NCI-H524 treated with DMSO at 0.1 percent for 48 hours (cell line): ENCODE data around the gene KRT79.
"Not testable (repeated sequence)": the region's sequence is repeated elsewhere in the genome, so short reads cannot be mapped to it uniquely, and the experiment has no call there.

Source experiments
- DNase-seq: peaks from one replicate; lab custom pipeline; 2025; lab: John Stamatoyannopoulos, UW

KRT79 gene

DNA sequence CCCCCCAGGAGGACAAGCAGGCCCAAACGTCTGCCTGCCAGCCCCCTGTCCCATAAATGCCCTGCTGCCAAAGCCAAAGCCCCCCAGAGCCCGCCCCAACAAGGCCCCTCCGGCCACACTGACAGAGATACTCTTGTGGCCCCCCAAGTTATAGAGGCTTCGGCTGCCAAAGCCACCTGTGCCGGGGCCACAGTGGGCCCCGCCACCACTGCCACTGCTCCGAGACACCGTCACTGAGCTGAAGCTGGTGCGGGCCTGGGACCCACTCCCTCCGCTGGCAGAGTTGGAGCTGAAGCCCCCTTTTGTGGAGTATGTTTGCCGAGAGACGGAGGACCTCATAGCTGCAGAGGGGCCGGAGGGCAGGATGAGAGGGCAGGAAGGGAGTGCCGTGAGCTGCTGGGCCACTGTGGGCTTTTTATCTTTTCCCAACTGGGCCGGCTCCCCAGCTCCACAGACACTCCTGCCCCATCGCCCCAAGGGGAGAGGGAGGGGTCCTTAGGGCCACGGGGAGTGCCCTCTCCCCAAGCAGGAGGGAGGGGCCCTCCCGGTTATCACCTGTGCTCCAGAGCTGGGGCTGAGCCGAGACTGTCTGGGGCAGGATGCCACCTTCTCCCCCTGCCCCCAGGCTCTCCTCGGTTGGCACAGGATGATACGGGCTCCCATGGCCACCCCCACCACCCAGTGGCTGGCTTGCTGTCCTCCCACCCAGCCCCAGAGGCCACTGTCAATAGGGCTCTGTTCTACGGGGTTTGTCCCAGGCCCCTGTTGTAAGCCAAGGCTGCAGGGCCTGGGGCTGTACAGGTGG, at the start of gene KRT79:
Gene KRT79 (minus strand): TSS at position 390 of the 805 bp plus-strand sequence. CDS start 51 bp downstream, at position 339.
- DNase-seq, result no peak

DNA sequence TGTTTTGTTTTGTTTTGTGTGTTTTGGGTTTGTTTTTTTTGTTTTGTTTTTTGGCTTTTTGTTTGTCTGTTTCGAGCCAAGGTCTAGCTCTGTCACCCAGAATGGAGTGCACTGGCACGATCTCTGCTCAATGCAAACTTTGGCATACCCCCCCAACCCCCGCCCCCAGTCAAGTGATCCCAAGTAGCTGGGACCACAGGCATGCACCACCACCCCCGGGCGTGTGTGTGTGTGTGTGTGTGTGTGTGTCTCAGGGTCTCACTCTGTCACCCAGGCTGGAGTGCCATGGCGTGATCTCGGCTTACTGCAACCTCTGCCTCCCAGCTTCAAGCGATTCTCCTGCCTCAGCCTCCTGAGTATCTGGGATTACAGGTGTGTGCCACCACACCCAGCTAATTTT, 46.4 kb upstream of the KRT79 start:
- not testable (repeated sequence) for DNase-seq

DNA sequence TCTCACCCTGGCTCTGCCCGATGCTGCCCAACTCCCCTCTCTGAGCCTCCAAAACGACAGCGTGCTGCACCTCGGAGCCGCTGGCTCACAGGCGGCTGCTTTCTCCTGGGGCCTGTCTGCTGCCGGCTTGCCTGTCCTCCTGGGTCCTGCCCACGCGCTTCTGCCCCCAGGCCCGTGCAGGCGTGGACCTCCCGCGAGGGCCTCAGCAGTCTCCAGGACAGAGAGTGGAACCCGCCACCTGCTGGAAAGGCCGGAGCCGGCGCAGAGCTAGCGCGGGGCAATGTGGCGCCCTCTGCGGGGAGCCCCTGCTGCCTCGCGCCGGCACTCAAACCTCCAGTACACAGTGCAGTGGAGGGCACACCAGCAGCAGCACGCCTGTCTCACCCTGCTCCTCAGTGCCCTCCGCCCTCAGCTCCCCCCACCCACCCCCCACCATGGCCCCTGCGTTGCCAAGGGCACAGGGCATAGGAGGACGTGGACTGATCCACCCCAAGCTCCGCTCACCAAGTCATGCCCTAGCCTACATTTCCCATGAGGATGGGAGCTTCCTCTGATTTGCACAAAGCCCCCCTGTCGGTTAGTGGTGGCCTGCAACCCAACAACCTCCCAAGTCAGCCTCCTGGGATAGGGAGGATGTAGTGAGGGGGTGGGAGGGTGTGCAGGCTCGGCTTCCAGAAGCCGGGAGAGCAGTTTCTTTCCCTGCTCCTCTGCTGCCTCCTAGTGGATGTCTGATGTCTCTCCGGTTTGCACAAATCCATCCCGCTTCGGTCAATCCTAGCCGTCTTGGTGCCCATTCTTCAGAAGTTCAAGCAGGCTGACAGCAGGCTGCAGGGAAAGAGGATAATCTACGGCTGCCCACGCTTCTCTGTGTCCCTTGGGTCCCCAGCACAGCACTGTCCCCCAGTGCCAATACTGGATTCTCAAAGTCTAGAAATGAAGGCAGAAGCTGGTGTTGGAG, 45.6 kb upstream of the KRT79 start:
- DNase-seq, result peak; percentile 46

DNA sequence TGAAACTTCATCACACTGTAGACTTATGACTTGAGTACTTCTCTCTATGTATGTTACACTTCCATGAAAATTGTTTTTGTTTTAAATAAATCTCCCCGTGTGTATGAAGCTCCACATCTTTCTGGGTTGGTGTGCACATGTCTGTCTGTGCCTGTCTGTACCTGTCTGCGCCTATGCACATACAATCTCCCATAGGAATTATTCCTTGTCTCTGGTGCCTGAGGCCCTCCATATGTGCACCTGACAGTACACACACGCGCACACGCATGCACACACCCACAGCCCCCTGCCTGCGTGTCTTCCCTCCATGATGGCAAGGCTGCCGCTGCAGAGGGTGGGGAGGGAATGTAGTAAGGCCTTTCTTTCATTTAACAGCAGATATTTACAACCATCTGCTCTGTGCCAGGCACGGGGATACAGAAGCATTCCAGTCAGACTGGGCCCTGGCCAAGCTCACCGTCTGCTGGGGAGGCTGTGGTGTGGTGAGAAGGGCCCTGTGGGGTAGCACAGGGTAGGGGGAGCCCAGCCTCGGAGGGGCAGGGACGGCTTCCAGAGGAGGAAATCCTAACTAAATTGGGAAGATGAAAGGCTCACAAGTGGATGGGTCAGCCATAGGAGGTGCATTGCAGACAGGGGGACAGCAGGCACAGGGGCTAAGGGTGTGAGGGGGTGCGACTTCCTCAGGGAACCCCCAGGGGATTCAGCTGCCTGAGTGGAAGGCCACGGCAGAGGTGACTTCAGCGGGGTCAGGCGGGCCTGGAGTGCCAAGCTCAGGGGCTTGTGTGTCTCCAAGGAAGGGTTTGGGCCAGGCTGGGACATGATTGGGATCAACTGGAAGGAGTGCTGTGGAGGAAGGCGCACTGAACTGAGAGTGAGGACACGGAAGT, 44.6 kb upstream of the KRT79 start:
- DNase-seq, result no peak

DNA sequence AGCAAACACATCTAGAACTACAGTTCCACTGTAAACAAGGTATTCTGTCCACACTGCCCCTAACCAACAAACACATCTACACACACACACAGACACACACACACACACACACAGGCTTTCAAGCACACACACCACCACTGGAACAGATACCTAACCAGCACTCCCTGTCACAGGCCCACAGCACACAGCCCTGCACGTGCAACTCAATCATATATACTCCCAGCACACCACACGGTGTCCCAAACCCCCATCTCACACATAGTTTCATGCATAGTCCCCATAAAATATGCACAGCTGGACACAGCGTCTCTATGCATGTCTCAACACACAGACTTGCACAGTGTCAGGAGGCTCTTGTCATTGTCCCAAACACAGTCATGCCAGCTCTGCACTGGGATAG, 43.1 kb upstream of the KRT79 start:
- DNase-seq, result no peak

DNA sequence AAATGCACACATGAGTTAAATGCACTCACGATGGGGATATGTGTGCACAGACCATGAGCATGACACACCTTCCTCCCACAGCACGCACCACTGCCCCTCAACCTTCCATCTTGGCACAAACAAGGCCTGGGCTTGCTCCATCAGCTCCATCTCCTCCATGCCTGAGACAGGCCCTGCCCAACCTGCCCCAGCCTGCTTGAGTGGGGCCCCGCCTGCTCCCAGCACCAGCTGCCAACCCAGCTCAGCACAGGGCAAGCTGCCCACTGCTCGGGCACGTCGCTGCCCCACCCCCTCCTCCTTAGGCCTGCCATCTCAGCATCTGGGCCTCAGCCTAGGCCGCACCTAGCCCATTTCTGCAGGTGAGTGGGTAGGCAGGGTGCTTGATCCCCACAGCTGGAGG, 42.3 kb upstream of the KRT79 start:
- DNase-seq, result peak; percentile 32

- DNase-seq, result no peak
These were observed 40.7 kb upstream of the KRT79 start for GRCh38 chr12:52874573-52875435.

GRCh38 chr12:52873832-52874572, 39.9 kb upstream of the KRT79 start:
- DNase-seq, result no peak

GRCh38 chr12:52873513-52873831, 39.4 kb upstream of the KRT79 start:
- DNase-seq, result no peak

DNA sequence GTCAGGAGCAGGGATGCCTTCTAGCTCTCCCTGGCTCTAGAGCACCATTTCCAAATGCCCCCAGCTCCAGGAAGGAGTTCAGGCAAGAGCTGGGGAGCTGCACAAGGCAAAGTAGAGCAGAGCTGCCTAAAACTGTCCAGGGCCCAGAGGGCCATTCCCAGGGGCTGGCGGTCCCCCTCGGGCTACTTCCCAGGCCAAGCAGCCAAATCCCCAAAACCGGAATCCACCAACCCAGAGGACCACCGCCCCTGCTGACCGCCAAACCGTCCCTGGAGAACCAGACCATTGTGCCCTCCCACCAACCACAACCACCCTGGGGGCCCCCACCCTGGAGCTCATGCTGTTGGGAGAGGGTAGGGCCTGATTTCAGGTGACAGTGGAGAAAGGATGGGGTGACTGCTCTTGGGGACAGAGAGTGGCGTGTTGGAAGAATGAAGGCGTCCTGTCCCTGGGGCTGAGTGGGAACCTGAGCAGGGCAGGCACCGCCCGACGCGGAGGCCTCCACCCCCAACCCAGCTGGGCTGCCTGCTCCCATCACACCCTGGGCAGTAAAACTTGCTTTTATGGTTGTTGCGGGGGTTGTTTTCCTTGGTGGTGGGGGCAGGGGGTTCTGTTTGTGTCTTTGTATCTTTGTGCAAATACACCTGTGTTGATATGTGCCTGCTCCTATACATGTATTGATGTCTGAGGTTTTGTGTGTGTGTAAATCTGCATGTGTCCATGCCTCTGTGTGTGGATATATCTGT, 38.7 kb upstream of the KRT79 start:
- no peak for DNase-seq

DNA sequence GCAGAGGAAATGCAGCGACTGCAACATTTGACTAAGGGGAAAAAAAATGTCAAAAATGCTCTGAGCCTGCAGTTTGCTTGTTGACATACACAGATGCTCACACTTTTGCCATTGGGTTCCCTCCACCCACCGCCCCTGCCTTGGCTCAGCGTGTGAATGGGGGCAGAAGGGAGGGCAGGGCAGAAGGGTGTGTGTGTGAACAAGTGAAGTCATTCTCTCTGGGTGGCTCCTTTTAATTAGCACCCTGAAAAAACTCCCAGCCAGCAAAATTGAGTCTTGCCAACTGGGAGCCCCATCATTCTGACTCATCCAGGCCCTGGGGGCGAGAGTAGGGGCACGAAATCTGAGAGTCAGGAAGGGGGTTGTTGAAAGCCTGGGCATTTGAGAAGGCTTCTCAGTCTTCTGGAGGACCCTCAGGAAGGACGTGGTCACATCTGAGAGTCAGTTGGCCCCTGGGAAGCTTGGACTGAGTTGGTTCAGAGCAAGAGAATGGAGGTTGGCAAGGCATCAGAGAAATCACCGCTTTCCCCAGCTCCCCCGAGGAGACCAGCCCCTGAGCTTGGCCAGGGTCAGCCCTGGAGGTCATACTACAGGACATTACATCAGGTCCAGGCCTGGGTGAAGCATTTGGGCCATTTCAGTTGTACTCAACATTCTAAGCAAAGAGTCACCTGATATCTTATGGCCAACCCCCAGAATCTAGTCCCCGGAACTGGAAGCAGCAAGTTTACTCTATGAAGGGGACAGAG, 37.4 kb upstream of the KRT79 start:
- no peak for DNase-seq

DNA sequence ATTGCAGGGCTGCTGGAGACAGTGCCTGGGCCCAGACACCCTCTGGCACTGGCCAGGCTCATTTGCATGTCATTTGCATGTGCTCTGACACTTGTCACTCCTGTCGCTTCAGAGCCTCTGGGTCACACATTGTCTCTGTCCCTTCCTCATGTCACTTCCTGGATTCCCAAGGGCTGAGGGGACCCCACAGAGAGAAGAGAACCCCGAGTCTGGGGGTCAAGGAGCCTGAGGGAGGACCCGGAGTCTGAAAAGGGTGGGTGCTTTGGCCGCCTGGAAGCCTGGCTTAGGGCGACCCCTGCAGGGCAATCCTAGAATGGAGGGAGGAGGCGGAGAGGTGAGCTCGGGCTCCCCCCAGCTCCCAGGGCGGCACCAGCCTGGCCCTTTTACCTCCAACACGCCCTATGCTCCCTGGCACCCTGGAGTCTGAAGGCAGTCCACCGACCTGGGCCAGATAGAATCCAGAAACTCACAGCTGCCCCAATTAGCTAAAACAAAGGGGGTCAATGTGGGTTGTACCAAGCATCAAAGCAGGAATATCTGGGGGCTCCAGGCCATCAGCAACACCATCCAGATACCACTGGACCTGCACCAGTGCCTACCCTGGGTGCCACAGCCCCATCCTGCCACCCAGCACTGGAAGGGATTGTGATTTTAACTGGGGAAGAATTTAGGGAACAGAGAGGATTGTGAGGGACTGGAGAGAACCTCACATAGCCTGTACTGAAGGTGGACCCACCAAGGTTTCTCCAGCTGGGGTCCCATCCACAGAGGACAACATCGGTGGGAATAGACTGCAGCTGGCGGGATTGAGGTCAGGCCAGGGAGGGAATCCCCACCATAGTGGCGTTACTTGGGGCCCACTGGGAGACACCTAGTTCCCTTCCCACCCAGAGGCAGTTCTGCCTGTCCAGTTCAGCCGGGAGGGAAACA, 36.5 kb upstream of the KRT79 start:
- no peak for DNase-seq

DNA sequence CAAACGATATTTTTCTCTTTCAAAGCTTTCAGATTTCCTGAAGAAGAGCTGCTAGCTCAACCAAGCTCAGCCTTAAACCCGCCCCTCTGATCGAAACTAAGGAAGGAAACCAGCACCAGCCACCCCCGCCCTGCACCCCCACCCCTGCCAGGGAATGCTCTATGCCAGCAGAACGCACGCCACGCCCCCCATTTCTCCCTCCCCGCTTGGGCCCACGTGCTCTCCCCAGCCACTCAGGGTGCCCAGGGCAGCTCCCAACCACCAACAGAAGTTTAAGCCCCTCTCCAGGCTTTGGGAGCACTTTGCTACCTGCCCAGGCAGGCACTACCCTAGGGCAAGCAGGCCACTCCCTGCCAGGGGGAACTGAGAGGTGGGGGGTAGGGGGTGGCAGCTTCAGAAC, 33.5 kb upstream of the KRT79 start:
- DNase-seq, result no peak

- DNase-seq, result no peak
These were observed 33.0 kb upstream of the KRT79 start for GRCh38 chr12:52867152-52867551.

DNA sequence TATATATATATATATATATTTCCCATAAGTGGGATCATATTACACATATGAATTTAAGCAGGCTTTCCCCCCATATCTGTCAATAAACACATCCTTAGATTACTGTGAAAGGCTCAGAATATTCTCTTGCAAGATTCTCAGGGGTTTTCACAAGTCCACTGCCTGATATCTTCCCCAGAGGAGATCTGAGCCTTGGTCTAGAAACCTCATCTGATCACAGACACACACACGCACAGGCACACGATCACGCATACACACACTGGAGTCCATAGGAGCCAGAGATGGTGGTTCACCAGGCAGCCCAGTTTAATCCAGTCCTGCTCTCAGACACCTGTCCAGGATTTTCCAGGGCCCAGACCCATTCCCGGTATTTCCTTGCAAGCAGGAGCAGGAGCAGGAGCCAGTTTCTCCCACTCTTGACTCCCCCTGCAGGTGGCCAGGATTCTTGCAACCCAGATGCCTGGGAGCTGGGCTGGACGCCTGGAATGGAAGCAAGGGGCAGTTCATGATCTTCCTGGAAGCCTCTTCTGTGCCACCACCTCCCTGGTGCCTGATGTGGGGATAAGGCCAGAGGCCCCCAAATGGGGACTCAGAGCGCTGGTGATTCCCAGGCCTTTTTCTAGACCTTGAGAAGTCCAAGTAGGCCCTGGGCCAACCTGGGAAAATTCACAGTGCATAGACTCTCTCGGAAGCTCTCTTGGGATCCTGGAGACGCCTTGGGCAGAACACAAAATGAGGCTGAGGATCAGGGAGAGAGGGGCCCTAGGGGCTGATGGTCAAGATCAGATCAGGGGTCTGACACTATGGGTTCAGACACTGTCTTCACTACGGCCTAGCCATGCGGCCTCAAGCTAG, 31.2 kb upstream of the KRT79 start:
- peak; percentile 37 for DNase-seq

GRCh38 chr12:52862023-52862422, 27.9 kb upstream of the KRT79 start:
- no peak for DNase-seq

DNA sequence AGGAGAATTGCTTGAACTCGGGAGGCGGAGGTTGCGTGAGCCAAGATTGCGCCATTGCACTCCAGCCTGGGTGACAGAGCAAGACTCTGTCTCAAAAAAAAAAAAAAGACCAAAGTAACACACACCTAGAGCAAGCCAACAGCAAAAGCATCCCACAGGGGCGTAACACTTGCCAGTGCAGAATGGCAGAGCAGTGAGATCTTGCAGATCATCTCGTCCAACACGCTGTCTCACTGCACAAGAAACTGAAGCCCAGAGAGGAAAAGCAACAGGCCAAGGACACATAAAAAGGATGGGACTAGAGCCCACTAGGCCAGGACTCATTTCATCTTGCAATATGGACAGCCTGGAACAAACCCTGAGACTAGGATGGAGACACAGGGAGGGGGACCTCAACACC, 27.4 kb upstream of the KRT79 start:
- DNase-seq, result no peak
